Muscle layer of duodenum (tissue), 2 donors: ENCODE results near the gene RNF114.
"Not testable (repeated sequence)": the region's sequence is repeated elsewhere in the genome, so short reads cannot be mapped to it uniquely, and the experiment has no call there.

Experiments
- H3K27ac ChIP-seq: one replicate; pipeline ENCODE4 v1.7.0; 2013; ENCODE audit warnings: mild to moderate bottlenecking, low read length
- H3K27me3 ChIP-seq: one replicate; pipeline ENCODE4 v1.7.0; 2013; ENCODE audit warnings: low read depth, mild to moderate bottlenecking, control low read depth, low read length
- H3K36me3 ChIP-seq, 2 donors: one replicate each; pipeline ENCODE4 v1.7.0; 2013; ENCODE audit warnings: low read length in 2 of 2, control low read depth in 1 of 2, mild to moderate bottlenecking in 1 of 2; ENCODE audit not compliant: insufficient read depth in 2 of 2, control insufficient read depth in 1 of 2
- H3K4me1 ChIP-seq, 2 donors: one replicate each; pipeline ENCODE4 v1.7.0; 2013; ENCODE audit warnings: low read length in 2 of 2, mild to moderate bottlenecking in 2 of 2, control low read depth in 1 of 2, moderate library complexity in 1 of 2; ENCODE audit not compliant: insufficient read depth in 2 of 2, control insufficient read depth in 1 of 2
- H3K4me3 ChIP-seq, 2 donors: one replicate each; pipeline ENCODE4 v1.7.0; 2013; ENCODE audit warnings: low read length in 2 of 2, low read depth in 1 of 2, mild to moderate bottlenecking in 1 of 2
- H3K9me3 ChIP-seq, 2 donors: one replicate each; pipeline ENCODE4 v1.7.0; 2013; ENCODE audit warnings: low read length in 2 of 2, control low read depth in 1 of 2, mild to moderate bottlenecking in 1 of 2; ENCODE audit not compliant: control insufficient read depth in 1 of 2
- donor health status: healthy.

RNF114 gene

GRCh38 chr20:49892260-49892659 lies 43.9 kb upstream of the RNF114 start:
- no peaks in the 10 kb centered on the region for H3K27me3 ChIP-seq
- H3K4me3 ChIP-seq = no peak overlapping the region
- peaks cover 0 to 7% of the 10 kb centered on the region in 2 donors for H3K36me3 ChIP-seq
- no peaks in the 10 kb centered on the region for H3K9me3 ChIP-seq
- H3K4me1 ChIP-seq = peaks cover 5 to 47% of the 10 kb centered on the region in 2 donors
- H3K27ac ChIP-seq = no peak overlapping the region

GRCh38 chr20:49892817-49893216 lies 43.4 kb upstream of the RNF114 start:
- Histone ChIP-seq H3K27ac (no peak overlapping the region), H3K4me1 (peaks cover 5 to 43% of the 10 kb centered on the region in 2 donors), H3K9me3 (no peaks in the 10 kb centered on the region), H3K27me3 (no peaks in the 10 kb centered on the region), H3K4me3 (no peak overlapping the region), H3K36me3 (peaks cover 0 to 4% of the 10 kb centered on the region in 2 donors)

GRCh38 chr20:49893242-49894072 lies 42.7 kb upstream of the RNF114 start:
- H3K27ac ChIP-seq = no peak overlapping the region
- H3K36me3 ChIP-seq = no peaks in the 10 kb centered on the region
- no peaks in the 10 kb centered on the region for H3K27me3 ChIP-seq
- peaks cover 5 to 37% of the 10 kb centered on the region in 2 donors for H3K4me1 ChIP-seq
- no peaks in the 10 kb centered on the region for H3K9me3 ChIP-seq
- H3K4me3 ChIP-seq = peak overlapping the region in 1 of 2 donors; percentile 37

- Histone ChIP-seq H3K36me3 (no peaks in the 10 kb centered on the region), H3K4me1 (peaks cover 5 to 32% of the 10 kb centered on the region in 2 donors), H3K4me3 (peak overlapping the region in 1 of 2 donors; percentile 37), H3K9me3 (no peaks in the 10 kb centered on the region), H3K27me3 (no peaks in the 10 kb centered on the region), H3K27ac (no peak overlapping the region)
Observed at GRCh38 chr20:49894073-49894470, 42.1 kb upstream of the RNF114 start.

GRCh38 chr20:49895474-49896093 lies 40.6 kb upstream of the RNF114 start:
- not testable (repeated sequence) for H3K36me3 ChIP-seq, H3K4me3 ChIP-seq, H3K9me3 ChIP-seq, H3K27ac ChIP-seq, H3K27me3 ChIP-seq
- H3K4me1 ChIP-seq = peaks cover 5 to 18% of the 10 kb centered on the region in 2 donors

- Histone ChIP-seq H3K4me3 (no peak overlapping the region), H3K4me1 (peaks cover 5 to 14% of the 10 kb centered on the region in 2 donors), H3K9me3 (no peaks in the 10 kb centered on the region), H3K27ac (no peak overlapping the region), H3K27me3 (no peaks in the 10 kb centered on the region), H3K36me3 (no peaks in the 10 kb centered on the region)
Observed at GRCh38 chr20:49896204-49896603, 40.0 kb upstream of the RNF114 start.

GRCh38 chr20:49899541-49900383 lies 36.4 kb upstream of the RNF114 start:
- Histone ChIP-seq H3K4me3 (no peak overlapping the region), H3K9me3 (no peaks in the 10 kb centered on the region), H3K4me1 (peaks cover 0 to 7% of the 10 kb centered on the region in 2 donors), H3K27ac (no peak overlapping the region), H3K36me3 (peaks cover 4 to 5% of the 10 kb centered on the region in 2 donors), H3K27me3 (no peaks in the 10 kb centered on the region)

GRCh38 chr20:49901588-49901987 lies 34.6 kb upstream of the RNF114 start:
- H3K27ac ChIP-seq = no peak overlapping the region
- H3K9me3 ChIP-seq = no peaks in the 10 kb centered on the region
- H3K27me3 ChIP-seq = no peaks in the 10 kb centered on the region
- H3K4me3 ChIP-seq = no peak overlapping the region
- peaks cover 16 to 23% of the 10 kb centered on the region in 2 donors for H3K36me3 ChIP-seq
- peaks cover 0 to 7% of the 10 kb centered on the region in 2 donors for H3K4me1 ChIP-seq

- H3K4me1 ChIP-seq = peaks cover 0 to 7% of the 10 kb centered on the region in 2 donors
- H3K36me3 ChIP-seq = peaks cover 30 to 40% of the 10 kb centered on the region in 2 donors
- no peaks in the 10 kb centered on the region for H3K9me3 ChIP-seq
- no peak overlapping the region for H3K4me3 ChIP-seq
- no peak overlapping the region for H3K27ac ChIP-seq
- H3K27me3 ChIP-seq = no peaks in the 10 kb centered on the region
Observed at GRCh38 chr20:49904440-49905214, 31.6 kb upstream of the RNF114 start.

GRCh38 chr20:49905415-49906091 lies 30.6 kb upstream of the RNF114 start:
- Histone ChIP-seq H3K4me3 (no peak overlapping the region), H3K36me3 (peaks cover 30 to 46% of the 10 kb centered on the region in 2 donors), H3K27ac (no peak overlapping the region), H3K9me3 (no peaks in the 10 kb centered on the region), H3K27me3 (no peaks in the 10 kb centered on the region), H3K4me1 (peaks cover 0 to 13% of the 10 kb centered on the region in 2 donors)
